Measurements from ENCODE around the gene EMILIN3. TPM values are rescaled to one million over a fixed set of nuclear protein-coding genes. Genes with fewer than 3 reads are reported as not detected.

The EMILIN3 gene
- total RNA-seq, 2 experiments from 2014 or later: not detected

GRCh38 chr20:41395667-41396664 lies 29.3 kb upstream of the EMILIN3 start:
- Histone ChIP-seq H3K9me3 (ENCODE audit: low read length) (no peaks in the 10 kb centered on the region), H3K4me2 (ENCODE audit: low read length) (no peak overlapping the region), H4K20me1 (ENCODE audit: insufficient read depth, low read length) (no peaks in the 10 kb centered on the region), H3K27ac (ENCODE audit: low read depth, low read length, poor library complexity, severe bottlenecking) (no peak overlapping the region), H3K4me1 (ENCODE audit: insufficient read depth, low read length, poor library complexity, severe bottlenecking) (no peaks in the 10 kb centered on the region), H3K9me2 (ENCODE audit: insufficient read depth, low read length) (no peaks in the 10 kb centered on the region), H3K36me3 (ENCODE audit: insufficient read depth, low read length) (no peaks in the 10 kb centered on the region), H3K4me3 (ENCODE audit: low read depth, low read length, poor library complexity, severe bottlenecking) (no peak overlapping the region), H2AFZ (ENCODE audit: low read length) (no peak overlapping the region), H3K79me2 (ENCODE audit: insufficient read depth, low read depth, low read length) (no peaks in the 10 kb centered on the region)
- no peak for TF ChIP-seq CTCF (conservative IDR thresholded peaks at IDR 0.05; ENCODE audit: low read length)
- no peak for TF ChIP-seq EZH2phosphoT487 (IDR thresholded peaks at IDR 0.05; ENCODE audit: borderline replicate concordance, low read depth, low read length)
- POLR2A ChIA-PET: no interaction called here
- intact Hi-C loops (cut with micrococcal nuclease; ENCODE audit: unreplicated experiment): no loop called here
- no peak for DNase-seq (ENCODE audit: low spot score)
- no TSS peak for BruUV-seq (replicated peaks)
- CTCF ChIA-PET (ENCODE audit: unreplicated experiment): no interaction called here

- TF ChIP-seq EZH2phosphoT487 (IDR thresholded peaks at IDR 0.05; ENCODE audit: borderline replicate concordance, low read depth, low read length): no peak
- TF ChIP-seq CTCF (conservative IDR thresholded peaks at IDR 0.05; ENCODE audit: low read length): no peak
- Histone ChIP-seq H2AFZ (ENCODE audit: low read length) (no peak overlapping the region), H3K4me1 (ENCODE audit: insufficient read depth, low read length, poor library complexity, severe bottlenecking) (no peaks in the 10 kb centered on the region), H3K36me3 (ENCODE audit: insufficient read depth, low read length) (no peaks in the 10 kb centered on the region), H4K20me1 (ENCODE audit: insufficient read depth, low read length) (no peaks in the 10 kb centered on the region), H3K79me2 (ENCODE audit: insufficient read depth, low read depth, low read length) (no peaks in the 10 kb centered on the region), H3K9me2 (ENCODE audit: insufficient read depth, low read length) (no peaks in the 10 kb centered on the region), H3K4me3 (ENCODE audit: low read depth, low read length, poor library complexity, severe bottlenecking) (no peak overlapping the region), H3K27ac (ENCODE audit: low read depth, low read length, poor library complexity, severe bottlenecking) (no peak overlapping the region), H3K9me3 (ENCODE audit: low read length) (no peaks in the 10 kb centered on the region), H3K4me2 (ENCODE audit: low read length) (no peak overlapping the region)
- no peak for DNase-seq (ENCODE audit: low spot score)
- ChIA-PET CTCF (ENCODE audit: unreplicated experiment) (no interaction called here), POLR2A (no interaction called here)
- BruUV-seq (replicated peaks): no TSS peak
- intact Hi-C loops (cut with micrococcal nuclease; ENCODE audit: unreplicated experiment): no loop called here
Measured at GRCh38 chr20:41394931-41395666, 28.5 kb upstream of the EMILIN3 start.
